Tibial nerve (tissue), 4 donors: ENCODE data around the gene BID. TPM values are rescaled to one million over a fixed set of nuclear protein-coding genes. Genes with fewer than 3 reads are reported as not detected.

Source experiments
- DNase-seq, 2 donors: peaks; one replicate each; pipeline ENCODE4 v3.0.0-alpha.2; 2019; ENCODE audit warnings: low spot score in 2 of 2
- H3K27ac ChIP-seq, 4 donors: fragments of 200-600 bp; sonication (generic) in 3 of 4; one replicate each; pipeline ENCODE4 v1.5.1; 2017 to 2019; ENCODE audit warnings: mild to moderate bottlenecking in 1 of 4
- H3K27me3 ChIP-seq, 2 donors: fragments of 200-600 bp; sonication (generic) in 1 of 2; one replicate each; pipeline versions ENCODE4 v1.5.1 to v1.6.0; 2017 to 2019
- H3K36me3 ChIP-seq, 3 donors: fragments of 200-600 bp; sonication (generic); one replicate each; pipeline ENCODE4 v1.5.1; 2018 to 2019
- H3K4me1 ChIP-seq, 4 donors: fragments of 200-600 bp; sonication (generic) in 3 of 4; one replicate each; pipeline ENCODE4 v1.5.1; 2017 to 2019
- H3K4me3 ChIP-seq, 4 donors: fragments of 200-600 bp; sonication (generic) in 3 of 4; one replicate each; pipeline ENCODE4 v1.5.1; 2017 to 2019; ENCODE audit warnings: mild to moderate bottlenecking in 1 of 4, moderate library complexity in 1 of 4
- H3K9me3 ChIP-seq, 4 donors: fragments of 200-600 bp; sonication (generic) in 3 of 4; one replicate each; pipeline ENCODE4 v1.5.1; 2017 to 2019
- EP300 ChIP-seq, 2 donors: sonication (generic); formaldehyde crosslinking; IDR thresholded peaks; one replicate each; pipeline ENCODE4 v1.6.1; 2017; ENCODE audit warnings: antibody characterized with exemption in 2 of 2, mild to moderate bottlenecking in 1 of 2
- POLR2A ChIP-seq, 2 donors: fragments of 450-650 bp; IDR thresholded peaks; one replicate each; pipeline ENCODE4 v1.6.1; 2017; ENCODE audit warnings: antibody characterized with exemption in 2 of 2, mild to moderate bottlenecking in 2 of 2, moderate library complexity in 2 of 2
- WGBS, 2 donors: methylation state at CpG; one replicate each; pipeline ENCODE4 v1.1.5; 2018; 5-methylcytosine and 5-hydroxymethylcytosine counted together
- total RNA-seq, 4 donors: library from RNA; depleted of rRNA; stranded (reverse); fragments of >200 nt; gene quantifications; one replicate each; pipeline ENCODE4 v1.1.0, GENCODE V29; 2016
- TF ChIP-seq, protein P1 (sequence below), 5 experiments: fragments of 200-600 bp in 3 of 5; fragments of 450-650 bp in 2 of 5; sonication (generic) in 3 of 5; IDR thresholded peaks; one replicate each; pipeline ENCODE4 v1.5.1; 2016 to 2019; ENCODE audit warnings: antibody characterized with exemption in 5 of 5, mild to moderate bottlenecking in 3 of 5, moderate library complexity in 2 of 5

BID gene
- total RNA-seq, 4 donors from 2014 or later: 6.3 to 47.1 (median 13.7) TPM

DNA sequence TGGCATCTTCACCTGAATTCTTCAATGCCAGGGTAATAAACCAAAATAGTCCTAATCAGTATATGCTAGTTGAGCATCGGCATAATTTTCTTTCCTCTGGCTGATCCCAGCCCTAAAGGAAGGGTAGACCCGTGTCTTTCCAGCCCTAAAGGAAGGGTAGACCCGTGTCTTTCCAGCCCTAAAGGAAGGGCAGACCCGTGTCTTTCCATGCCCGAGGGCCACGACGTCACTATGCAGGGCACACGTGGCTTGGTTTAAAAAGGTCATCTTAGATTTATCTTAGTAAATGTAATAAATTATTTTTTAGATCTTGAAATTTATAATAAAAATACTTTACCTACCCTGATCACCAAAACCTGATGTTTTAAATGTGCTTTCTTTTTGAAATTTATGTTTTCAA is 45.5 kb downstream of the BID start:
- H3K4me1 ChIP-seq: peaks cover 0 to 22% (median 4%) of the 10 kb centered on the region in 4 donors
- no peaks in the 10 kb centered on the region for H3K27me3 ChIP-seq
- TF ChIP-seq EP300 (IDR thresholded peaks at IDR 0.05) (no peak), POLR2A (IDR thresholded peaks at IDR 0.05) (no peak)
- TF ChIP-seq, protein P1, sequence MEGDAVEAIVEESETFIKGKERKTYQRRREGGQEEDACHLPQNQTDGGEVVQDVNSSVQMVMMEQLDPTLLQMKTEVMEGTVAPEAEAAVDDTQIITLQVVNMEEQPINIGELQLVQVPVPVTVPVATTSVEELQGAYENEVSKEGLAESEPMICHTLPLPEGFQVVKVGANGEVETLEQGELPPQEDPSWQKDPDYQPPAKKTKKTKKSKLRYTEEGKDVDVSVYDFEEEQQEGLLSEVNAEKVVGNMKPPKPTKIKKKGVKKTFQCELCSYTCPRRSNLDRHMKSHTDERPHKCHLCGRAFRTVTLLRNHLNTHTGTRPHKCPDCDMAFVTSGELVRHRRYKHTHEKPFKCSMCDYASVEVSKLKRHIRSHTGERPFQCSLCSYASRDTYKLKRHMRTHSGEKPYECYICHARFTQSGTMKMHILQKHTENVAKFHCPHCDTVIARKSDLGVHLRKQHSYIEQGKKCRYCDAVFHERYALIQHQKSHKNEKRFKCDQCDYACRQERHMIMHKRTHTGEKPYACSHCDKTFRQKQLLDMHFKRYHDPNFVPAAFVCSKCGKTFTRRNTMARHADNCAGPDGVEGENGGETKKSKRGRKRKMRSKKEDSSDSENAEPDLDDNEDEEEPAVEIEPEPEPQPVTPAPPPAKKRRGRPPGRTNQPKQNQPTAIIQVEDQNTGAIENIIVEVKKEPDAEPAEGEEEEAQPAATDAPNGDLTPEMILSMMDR (IDR thresholded peaks at IDR 0.05): no peak
- H3K27ac ChIP-seq: no peak overlapping the region
- H3K36me3 ChIP-seq: peaks cover 0 to 73% (median 0%) of the 10 kb centered on the region in 3 donors
- H3K9me3 ChIP-seq: no peaks in the 10 kb centered on the region
- WGBS, 2 donors: 82 to 92% methylated on average over 8 of the region's 8 CpGs
- no peak for DNase-seq
- no peak overlapping the region for H3K4me3 ChIP-seq

DNA sequence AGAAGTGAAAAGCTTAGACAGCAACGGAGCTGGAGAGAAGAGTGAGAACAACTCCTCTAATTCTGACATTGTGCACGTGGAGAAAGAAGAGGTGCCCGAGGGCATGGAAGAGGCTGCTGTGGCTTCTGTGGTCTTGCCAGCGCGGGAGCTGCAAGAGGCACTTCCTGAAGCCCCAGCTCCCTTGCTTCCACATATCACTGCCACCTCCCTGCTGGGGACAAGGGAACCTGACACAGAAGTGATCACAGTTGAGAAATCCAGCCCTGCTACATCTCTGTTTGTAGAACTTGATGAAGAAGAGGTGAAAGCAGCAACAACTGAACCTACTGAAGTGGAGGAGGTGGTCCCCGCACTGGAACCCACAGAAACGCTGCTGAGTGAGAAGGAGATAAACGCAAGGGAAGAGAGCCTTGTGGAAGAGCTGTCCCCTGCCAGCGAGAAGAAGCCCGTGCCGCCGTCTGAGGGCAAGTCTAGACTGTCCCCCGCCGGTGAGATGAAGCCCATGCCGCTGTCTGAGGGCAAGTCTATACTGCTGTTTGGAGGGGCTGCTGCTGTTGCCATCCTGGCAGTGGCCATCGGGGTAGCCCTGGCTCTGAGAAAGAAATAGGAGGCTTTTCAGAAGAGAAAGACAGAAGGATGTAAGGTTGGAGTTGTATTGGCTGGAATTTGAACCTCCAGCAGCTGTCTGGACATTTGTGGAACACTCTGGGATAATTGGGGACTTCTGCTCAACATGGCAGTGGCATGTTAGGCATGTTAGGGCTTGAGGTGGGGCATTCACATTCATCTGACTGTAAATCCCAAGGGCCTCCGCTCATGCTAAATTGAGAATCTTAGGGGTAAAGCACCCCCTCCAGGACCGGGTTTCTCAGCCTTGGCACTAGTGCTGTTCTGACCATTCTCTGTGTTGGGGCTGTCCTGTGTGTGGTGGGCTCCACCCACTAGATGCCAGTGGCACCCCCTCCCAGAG is 47.1 kb downstream of the BID start:
- Histone ChIP-seq H3K4me3 (no peak overlapping the region), H3K36me3 (peaks cover 0 to 58% (median 0%) of the 10 kb centered on the region in 3 donors), H3K27me3 (no peaks in the 10 kb centered on the region), H3K27ac (no peak overlapping the region), H3K4me1 (peaks cover 0 to 22% (median 4%) of the 10 kb centered on the region in 4 donors), H3K9me3 (no peaks in the 10 kb centered on the region)
- no peak for TF ChIP-seq POLR2A (IDR thresholded peaks at IDR 0.05)
- TF ChIP-seq EP300 (IDR thresholded peaks at IDR 0.05): no peak
- TF ChIP-seq, protein P1 (IDR thresholded peaks at IDR 0.05): no peak
- WGBS, 2 donors: 86 to 88% methylated on average over 18 of the region's 18 CpGs
- no peak for DNase-seq

DNA sequence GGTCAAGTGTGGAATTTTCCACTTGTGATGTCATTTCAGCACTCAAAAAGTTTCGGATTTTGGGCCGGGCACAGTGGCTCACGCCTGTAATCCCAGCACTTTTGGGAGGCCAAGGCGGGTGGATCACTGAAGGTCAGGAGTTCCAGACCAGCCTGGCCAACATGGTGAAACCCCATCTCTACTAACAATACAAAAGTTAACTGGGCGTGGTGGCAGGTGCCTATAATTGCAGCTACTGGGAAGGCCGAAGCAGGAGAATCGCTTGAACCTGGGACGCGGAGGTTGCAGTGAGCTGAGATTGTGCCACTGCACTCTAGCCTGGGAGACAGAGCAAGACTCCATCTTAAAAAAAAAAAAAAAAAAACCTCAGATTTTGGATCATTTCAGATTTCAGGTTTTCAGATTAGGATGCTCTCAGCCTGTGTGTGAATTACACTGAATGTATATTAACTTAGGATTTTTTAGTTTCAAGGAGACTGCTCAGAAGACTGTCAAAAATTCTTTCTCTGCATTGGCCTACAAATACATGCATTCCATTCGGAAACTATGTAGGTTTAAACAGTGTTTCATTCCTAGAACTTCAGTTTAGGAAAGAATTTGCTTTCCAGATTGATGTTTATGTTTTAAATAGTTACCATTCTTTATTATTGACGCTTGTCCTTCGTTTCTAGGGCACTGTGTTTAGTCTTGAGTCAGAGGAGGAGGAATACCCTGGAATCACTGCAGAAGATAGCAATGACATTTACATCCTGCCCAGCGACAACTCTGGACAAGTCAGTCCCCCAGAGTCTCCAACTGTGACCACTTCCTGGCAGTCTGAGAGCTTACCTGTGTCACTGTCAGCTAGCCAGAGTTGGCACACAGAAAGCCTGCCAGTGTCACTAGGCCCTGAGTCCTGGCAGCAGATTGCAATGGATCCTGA is 48.0 kb downstream of the BID start:
- no peak overlapping the region for H3K4me3 ChIP-seq
- whole genome bisulfite sequencing, 2 donors: 71% methylated on average over 13 of the region's 13 CpGs
- no peak overlapping the region for H3K27ac ChIP-seq
- H3K9me3 ChIP-seq: no peaks in the 10 kb centered on the region
- H3K36me3 ChIP-seq: peaks cover 0 to 48% (median 0%) of the 10 kb centered on the region in 3 donors
- H3K27me3 ChIP-seq: no peaks in the 10 kb centered on the region
- TF ChIP-seq POLR2A (IDR thresholded peaks at IDR 0.05): no peak
- TF ChIP-seq, protein P1 (IDR thresholded peaks at IDR 0.05): no peak
- no peak for TF ChIP-seq EP300 (IDR thresholded peaks at IDR 0.05)
- no peak for DNase-seq
- H3K4me1 ChIP-seq: peaks cover 0 to 22% (median 4%) of the 10 kb centered on the region in 4 donors

DNA sequence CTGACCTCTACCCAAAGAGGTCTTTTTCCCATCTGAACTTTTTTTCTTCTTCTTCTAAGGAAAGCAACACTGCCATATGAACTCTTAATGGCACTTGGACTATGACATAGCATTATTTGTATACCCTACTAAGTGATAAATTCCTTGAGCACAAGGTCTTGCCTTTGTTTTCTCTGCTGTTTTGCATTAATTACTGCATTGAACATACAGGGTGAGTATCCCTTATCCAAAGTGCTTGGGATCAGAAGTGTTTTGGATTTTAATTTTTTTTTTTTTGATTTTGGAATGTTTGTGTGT is 48.8 kb downstream of the BID start:
- Histone ChIP-seq H3K4me1 (peaks cover 0 to 22% (median 4%) of the 10 kb centered on the region in 4 donors), H3K36me3 (peaks cover 0 to 40% (median 0%) of the 10 kb centered on the region in 3 donors), H3K27me3 (no peaks in the 10 kb centered on the region), H3K9me3 (no peaks in the 10 kb centered on the region), H3K4me3 (no peak overlapping the region), H3K27ac (peak overlapping the region in 2 of 4 donors; percentile 20 to 46)
- TF ChIP-seq EP300 (IDR thresholded peaks at IDR 0.05): no peak
- TF ChIP-seq POLR2A (IDR thresholded peaks at IDR 0.05): no peak
- TF ChIP-seq, protein P1 (IDR thresholded peaks at IDR 0.05): no peak
- DNase-seq: no peak
